KOPT-K1 (cell line): ENCODE measurements around the gene IFNE.

Experiments used
- H3K27ac ChIP-seq: fragments of 200-600 bp; sonication (generic); 2 replicates; pipeline ENCODE4 v1.5.1; 2016; ENCODE audit warnings: antibody characterized with exemption, mild to moderate bottlenecking, low read depth, low read length; ENCODE audit not compliant: poor library complexity, severe bottlenecking
- H3K36me3 ChIP-seq: fragments of 200-600 bp; sonication (generic); 2 replicates; pipeline ENCODE4 v1.5.1; 2017; ENCODE audit warnings: antibody characterized with exemption, mild to moderate bottlenecking, low read length, moderate library complexity; ENCODE audit not compliant: insufficient read depth
- H3K9me3 ChIP-seq: fragments of 200-600 bp; sonication (generic); 2 replicates; pipeline ENCODE4 v1.5.1; 2017; ENCODE audit warnings: antibody characterized with exemption, low read length, mild to moderate bottlenecking; ENCODE audit not compliant: insufficient read depth, poor library complexity, severe bottlenecking

Gene IFNE

DNA sequence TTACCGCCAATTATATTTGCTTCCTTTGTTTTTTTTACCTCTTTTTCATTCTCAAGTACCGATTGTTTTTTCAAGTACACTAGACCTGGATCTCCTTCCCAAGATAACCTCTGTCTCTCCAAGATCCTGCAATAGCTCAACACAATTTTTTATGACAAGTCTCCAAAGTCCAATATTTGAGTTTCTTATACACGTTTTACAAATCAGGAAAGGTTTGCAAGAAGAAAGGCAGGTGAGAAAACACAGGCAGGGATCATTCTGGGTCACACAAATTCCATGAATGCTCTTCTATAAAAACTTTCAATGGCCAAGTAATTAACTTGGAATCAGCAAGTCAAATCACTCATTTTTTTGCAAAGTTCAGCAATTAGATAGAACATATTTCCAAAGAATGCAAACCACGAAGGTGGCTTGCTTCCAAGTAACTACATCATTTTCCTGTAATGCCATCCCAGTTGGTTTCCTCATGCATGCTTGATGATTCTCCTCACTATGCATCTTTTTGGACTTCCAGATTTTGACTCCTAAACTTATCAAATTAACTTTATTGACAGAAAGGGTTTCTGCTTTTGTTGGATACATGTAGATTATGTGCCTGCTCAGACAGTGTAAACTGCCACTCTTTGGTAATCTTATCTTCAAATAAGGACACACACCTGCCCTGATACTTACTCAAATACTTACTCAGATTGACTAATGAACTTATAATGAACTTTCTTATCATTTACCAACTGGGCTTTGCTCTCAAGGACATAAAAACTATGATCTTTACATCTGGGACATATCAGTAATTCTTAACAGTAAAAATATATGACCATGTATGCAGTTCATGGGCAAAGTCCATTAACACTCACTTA lies 24.7 kb upstream of the IFNE start:
- Histone ChIP-seq H3K9me3 (no peaks in the 10 kb centered on the region), H3K27ac (no peak overlapping the region), H3K36me3 (no peaks in the 10 kb centered on the region)

DNA sequence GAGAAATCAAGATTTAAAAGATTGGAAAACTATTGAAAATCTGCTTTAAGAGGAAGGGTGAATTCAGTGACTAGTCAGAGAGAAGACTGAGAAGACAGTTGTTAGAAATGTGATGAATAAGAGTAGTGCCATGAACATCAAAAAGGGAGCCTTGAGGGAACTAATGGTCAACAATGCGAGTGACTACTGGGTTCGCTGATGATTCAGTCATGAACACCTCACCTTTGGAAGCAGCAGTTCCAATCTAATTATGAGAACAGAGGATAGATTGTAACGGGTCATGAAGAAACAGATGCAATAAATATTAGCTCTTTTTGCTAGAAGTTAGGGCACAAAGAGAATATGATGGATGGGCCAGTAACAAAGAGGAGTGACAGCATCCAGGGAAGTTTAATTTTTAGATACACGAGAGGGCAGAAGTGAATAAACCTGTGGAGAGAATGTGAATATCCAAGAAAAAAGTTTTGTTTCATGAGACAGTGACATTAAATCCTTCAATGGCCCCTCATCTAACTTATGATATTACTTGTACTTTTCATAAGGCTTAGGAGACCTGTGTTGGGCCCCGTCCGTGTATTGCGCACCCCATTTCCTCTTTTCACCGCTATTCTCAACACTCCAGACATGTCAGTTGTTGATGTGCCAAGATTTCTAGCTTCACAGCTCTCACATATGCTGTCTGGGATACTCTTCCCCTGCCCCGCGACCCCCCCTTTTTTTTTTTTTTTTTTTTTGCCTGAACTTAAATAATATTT lies 23.5 kb upstream of the IFNE start:
- no peak overlapping the region for H3K27ac ChIP-seq
- H3K9me3 ChIP-seq = no peaks in the 10 kb centered on the region
- no peaks in the 10 kb centered on the region for H3K36me3 ChIP-seq

DNA sequence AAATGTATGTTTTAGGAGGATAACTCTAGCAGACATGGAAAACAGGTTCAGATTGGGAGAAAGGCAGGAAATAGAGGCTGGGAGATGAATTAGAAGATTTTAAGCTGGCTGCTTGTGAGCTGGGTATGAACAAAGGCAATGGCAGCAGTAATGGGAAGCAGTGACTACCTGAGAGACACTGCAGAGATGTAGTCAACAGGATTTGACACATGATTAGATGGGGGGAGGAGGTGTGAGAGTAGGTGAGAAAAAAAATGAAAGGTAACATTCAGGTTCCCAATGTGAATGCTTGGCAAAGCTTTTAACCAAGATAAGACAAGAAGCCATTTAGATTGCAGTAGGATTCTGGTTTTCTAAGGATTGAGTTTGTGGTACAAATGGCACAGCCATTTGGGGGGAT lies 22.8 kb upstream of the IFNE start:
- H3K27ac ChIP-seq = no peak overlapping the region
- H3K36me3 ChIP-seq = no peaks in the 10 kb centered on the region
- no peaks in the 10 kb centered on the region for H3K9me3 ChIP-seq

DNA sequence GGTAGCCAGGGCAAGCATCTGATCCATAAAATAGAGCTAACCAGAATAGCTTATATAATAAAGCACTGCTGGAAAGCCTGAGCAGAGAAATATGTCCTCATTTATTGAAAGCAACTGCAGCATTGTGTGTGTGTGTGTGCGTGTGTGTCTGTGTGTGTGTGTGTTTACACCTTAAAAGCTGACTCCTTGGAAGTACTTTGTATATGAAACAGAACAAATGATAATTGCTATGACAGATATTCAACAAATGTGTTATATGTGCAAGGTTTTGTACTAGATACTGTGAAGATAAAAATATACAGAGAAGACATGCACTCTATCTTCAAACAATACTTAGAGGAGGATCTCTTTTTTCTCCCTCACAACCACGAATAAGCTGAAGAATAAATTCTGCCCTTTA lies 22.0 kb upstream of the IFNE start:
- Histone ChIP-seq H3K27ac (no peak overlapping the region), H3K36me3 (no peaks in the 10 kb centered on the region), H3K9me3 (no peaks in the 10 kb centered on the region)

DNA sequence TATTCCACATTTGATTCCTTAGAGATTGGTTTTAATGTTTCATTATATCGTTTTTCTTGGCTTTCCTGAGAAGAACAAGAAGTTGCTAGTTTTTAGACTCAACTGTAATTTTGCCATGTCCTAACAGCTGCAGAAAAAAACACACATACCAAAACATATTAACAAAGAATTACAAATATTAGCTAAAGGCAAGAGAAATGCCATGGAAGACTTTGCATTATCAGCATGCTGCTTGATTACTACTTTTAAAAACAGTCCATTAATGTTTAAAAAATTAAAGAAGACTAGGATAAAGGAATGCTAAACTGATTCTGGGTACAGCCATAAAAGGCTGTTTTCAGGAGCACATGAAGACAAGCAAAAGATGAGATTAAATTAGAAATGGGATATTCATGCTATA lies 20.5 kb upstream of the IFNE start:
- H3K27ac ChIP-seq = no peak overlapping the region

DNA sequence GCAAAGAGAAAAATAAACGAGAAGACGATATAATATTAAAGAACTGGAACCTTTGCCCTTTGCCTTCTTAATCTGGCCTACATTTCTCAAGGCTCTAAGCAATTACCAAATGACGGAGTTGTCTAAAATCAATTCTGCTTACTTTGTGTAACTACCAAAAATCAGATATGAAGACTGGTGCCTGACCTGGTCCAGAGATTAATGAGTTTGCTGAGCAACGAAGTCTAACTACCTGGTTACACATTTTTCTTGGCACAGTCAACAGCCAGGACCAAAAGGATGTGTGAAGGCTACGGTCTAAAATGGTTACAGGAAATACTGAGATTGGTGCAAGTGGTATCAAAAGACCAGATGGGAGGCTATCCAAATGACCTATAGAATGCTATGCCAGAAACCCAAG lies 17.8 kb upstream of the IFNE start:
- Histone ChIP-seq H3K36me3 (no peaks in the 10 kb centered on the region), H3K9me3 (no peaks in the 10 kb centered on the region), H3K27ac (no peak overlapping the region)

More for the DNA sequence above, 20.5 kb upstream of the IFNE start:
- H3K36me3 ChIP-seq = no peaks in the 10 kb centered on the region
- no peaks in the 10 kb centered on the region for H3K9me3 ChIP-seq

DNA sequence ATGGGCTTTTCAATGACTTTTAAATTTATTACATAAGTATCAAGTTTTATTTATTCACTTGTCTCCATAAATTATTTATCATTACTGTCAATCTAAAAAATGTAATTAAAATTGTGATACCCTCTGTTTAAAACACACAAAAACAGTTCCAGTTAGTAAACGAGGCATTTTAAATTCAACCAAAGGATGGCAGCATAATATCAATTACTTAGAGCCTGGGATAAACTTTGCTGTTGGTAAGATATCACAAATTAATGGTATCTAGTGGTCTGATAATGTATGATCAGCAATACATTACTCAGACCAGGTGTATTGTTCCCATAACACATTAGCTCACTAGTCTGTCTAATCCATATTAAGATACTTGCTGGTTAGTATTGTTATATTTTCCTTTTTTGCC lies 9.6 kb upstream of the IFNE start:
- Histone ChIP-seq H3K36me3 (no peaks in the 10 kb centered on the region), H3K9me3 (no peaks in the 10 kb centered on the region), H3K27ac (no peak overlapping the region)

DNA sequence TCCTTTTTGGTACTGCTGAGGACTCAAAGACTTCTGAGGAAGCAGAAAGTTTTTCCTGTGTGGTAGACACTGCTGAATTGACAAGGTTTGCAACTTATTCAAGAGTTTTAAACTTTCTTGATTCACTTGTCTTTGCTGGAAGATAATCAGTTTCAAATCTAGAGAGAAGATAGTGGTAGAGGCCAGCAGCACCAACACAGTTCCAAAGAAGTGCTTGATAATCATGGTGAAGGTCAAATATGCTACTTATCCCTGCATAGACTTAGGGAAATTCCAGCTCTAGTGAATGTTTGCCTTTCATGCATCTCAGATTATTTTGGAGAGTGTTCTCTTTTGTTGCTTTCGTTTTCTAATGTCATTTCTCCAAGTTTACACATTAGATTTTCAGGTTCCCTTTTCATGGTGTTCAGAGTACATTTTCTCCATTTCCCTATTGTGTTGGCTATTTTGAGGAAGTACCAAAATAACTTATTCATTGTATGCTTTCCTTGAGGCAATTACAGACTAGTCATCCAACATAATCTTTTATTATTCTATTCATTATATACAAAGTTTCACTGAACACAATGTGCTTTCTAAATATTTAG lies 550 bp downstream of the IFNE start:
- Histone ChIP-seq H3K27ac (no peak overlapping the region), H3K9me3 (no peaks in the 10 kb centered on the region), H3K36me3 (no peaks in the 10 kb centered on the region)

DNA sequence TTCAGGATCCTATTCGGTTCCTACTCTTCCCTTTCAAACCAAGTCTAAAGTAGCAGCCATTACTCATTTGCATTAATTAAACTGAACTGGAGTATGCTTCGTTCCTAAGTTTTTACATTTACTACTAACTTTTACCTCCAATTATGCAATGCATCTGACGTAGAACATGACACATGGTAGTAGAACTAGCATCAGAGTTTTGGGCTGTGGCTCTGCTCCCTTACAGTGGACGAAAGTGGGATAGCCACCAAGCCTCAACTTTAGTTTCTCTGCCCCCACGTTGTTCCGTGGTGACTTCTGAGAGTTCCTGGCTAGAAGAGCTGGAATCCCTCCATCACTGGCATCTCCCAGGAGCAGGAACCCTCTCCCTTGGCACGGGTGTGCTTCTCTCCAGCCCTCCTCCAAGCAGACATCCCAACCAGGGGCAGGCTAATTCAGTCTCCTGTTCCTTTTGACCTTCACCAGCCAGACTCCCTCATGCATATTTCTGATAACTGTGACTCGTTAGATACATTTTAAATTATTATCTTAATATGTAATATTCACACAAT lies 2.9 kb downstream of the IFNE start:
- no peaks in the 10 kb centered on the region for H3K36me3 ChIP-seq
- H3K27ac ChIP-seq = no peak overlapping the region

DNA sequence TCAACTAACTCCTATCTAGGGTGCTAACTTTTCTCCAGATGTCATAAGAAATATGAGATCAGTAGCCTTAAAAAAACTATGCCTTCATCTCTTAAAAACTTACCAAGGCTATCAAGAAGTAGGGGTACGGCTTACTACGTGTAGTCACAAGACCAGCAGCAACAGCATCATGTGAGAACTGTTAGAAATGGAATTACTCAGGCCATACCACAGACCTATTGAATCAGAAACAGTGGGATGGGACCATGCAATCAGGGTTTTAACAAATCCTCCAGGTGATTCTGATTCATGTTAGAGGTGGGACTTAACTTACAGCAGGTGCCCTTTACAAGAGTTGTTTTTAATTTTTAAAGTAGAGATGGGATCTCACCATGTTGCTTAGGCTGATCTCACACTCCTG lies 4.6 kb downstream of the IFNE start:
- H3K27ac ChIP-seq = no peak overlapping the region
- no peaks in the 10 kb centered on the region for H3K36me3 ChIP-seq
- H3K9me3 ChIP-seq = no peaks in the 10 kb centered on the region

More for the DNA sequence above, 2.9 kb downstream of the IFNE start:
- H3K9me3 ChIP-seq = no peaks in the 10 kb centered on the region

DNA sequence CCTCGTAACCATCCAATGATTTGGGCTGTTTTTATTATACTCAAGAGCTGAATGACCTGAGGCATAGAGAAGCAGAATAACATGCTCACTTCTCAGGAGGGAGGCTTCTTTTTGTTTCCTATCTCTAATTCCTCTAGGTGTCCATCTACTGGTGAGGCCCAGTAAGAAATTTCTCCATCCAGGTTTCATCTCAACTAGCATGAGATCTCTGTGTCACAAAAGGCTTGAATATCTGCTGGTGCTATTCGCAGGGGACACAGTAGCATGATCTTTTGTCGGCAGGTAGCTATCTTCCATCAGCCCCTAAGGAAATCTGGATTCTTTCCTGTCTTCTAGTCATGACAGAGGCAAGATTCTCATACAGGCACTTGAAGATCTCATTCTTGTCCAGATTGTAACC lies 8.9 kb downstream of the IFNE start:
- Histone ChIP-seq H3K27ac (no peak overlapping the region), H3K9me3 (no peaks in the 10 kb centered on the region), H3K36me3 (no peaks in the 10 kb centered on the region)

DNA sequence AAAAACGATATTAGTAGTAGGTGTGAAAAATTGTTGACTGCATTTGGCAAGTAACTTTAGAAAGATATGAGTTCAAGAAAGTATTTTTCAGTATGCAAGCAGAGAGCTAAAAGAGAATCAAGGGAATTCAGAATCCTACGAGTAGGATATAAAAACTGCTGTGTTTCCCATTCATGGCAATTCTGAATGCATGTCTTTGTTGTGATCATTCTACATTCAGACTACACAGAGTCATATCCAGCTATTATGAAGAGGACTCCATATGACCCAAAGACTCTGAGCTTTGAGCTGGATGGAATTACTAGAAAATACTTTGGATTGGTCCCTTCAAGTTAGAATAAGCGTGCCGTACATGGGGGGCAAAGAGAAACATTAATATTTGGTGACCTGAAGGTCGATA lies 12.0 kb downstream of the IFNE start:
- H3K9me3 ChIP-seq = no peaks in the 10 kb centered on the region
- H3K36me3 ChIP-seq = no peaks in the 10 kb centered on the region
- H3K27ac ChIP-seq = no peak overlapping the region

DNA sequence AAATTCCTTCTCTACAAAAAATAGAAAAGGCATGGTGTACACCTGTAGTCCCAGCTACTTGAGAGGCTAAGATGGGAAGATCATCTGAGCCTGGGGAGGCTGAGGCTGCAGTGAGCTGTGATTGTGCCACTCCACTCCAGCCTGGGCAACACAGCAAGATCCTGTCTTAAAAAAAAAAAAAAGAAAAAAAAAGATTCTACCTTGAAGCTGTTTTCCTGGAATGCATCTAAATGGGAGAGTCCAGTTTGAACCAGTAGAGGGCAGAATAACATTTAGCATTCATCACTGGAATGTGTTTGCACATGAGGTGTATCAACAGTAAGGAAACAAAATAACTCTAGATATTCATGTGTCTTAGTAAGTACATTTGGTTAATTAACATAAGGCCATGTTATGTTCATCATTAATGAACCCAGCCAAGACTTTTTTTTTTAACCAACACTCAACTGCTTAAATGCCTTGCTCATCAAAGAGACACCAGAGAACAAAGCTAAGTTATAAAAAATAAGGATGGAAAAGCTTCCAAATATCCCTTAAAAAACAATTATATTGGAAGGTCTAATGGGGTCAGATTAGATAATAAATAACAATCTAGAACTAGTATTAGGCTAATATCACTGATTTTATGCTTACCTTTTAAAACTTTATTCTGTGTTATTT lies 16.1 kb downstream of the IFNE start:
- no peaks in the 10 kb centered on the region for H3K36me3 ChIP-seq

DNA sequence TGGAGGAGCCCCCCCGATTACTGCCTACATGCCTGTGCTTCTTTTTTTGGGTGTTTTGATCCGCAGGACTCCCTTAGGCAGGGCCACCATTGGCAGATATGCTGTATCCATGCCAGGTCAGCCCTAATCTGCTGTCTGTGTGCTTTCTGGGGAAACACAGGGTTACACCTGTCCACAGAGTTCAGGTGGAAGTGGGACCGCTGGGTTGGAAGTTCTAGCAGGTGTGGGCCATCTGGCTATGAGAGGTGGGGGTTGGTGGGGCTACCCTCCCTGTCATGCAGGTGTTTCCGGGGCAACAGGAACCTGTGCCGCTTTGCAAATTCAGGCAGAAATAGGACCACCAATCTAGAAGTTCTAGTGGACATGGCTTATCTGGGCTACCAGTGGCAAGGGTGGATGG lies 17.0 kb downstream of the IFNE start:
- H3K27ac ChIP-seq = no peak overlapping the region
- no peaks in the 10 kb centered on the region for H3K36me3 ChIP-seq
- H3K9me3 ChIP-seq = peaks cover 12% of the 10 kb centered on the region

More for the DNA sequence above, 16.1 kb downstream of the IFNE start:
- Histone ChIP-seq H3K27ac (no peak overlapping the region), H3K9me3 (peaks cover 12% of the 10 kb centered on the region)

DNA sequence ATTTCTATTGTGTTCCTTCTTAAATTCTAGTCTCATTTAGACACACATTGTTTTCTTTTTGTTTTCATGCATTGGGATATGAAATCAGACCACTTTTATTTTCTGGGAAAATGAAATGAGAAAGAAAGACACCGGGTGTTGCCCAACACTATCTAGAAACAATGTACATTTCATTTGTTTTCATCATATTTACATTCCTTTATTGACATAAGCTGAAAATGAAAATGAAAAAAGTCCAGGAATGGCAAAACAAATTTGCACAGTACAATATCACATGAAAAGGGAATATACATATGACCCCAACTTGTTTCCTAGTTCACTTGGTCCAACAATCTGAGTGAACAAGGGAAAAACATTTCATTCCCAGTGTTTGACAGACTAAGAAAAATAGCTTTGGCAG lies 20.7 kb downstream of the IFNE start:
- Histone ChIP-seq H3K36me3 (no peaks in the 10 kb centered on the region), H3K27ac (no peak overlapping the region), H3K9me3 (peaks cover 12% of the 10 kb centered on the region)
